ENCODE results near the gene CD38.

CD38 gene

DNA sequence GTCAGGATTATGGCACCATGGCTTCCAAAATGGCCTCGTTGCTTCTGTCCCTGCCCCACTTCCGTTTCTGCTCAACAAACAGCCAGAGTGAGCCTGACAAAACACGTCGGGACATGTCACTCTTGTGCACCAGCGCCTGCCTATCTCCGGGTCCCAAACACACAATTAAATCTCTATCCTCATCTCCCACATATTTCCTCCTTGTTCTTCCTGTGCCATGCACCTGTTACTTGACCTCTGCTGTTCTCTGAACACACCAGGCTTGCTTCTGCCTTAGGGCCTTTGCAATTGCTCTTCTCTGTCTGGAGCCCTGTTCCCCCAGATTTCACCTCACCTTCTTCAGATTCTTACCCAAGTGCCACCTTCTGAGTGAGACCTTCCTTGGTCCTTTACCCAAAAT is 12.7 kb upstream of the CD38 start:
- DNase-seq, result peak in 2 of 6 experiments; percentile 18 to 47

DNA sequence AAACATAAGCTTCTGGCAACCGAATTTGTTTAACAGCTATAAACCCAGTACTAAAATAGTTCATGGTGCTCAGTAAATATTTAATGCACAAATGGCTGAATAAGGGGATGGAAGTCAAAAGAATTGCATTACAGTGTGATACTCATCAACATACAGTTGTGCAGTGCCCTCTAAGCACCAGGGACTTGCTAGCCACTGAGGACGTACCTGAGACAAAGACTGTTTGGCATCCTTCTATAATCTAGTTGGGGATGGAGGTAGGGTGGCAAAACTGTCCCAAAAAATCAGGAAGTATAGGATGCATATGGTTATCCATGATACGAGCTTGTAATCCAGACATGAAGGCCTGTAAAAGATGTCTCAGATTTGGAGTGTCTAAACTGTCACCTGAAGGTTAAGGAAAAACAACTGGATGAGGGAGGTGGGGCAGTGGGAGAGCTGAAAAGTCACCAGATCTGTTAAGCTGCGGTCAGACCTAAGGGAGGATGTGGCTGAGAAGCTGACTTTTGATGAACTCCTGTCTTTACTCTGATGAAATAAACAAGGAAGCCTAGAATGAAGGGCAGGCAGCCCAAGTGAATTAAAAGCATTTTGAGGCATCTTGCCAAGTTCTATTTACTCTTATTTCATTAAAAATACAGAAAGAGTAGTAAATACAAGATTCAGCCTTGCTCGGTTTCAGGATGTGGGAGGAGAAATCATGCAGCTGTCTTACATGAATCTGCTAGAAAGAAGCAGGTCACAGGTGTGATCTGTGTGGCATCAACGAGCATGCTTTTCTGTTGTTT is 12.0 kb upstream of the CD38 start:
- DNase-seq, result peak; percentile 10 to 83 (median 62)

DNA sequence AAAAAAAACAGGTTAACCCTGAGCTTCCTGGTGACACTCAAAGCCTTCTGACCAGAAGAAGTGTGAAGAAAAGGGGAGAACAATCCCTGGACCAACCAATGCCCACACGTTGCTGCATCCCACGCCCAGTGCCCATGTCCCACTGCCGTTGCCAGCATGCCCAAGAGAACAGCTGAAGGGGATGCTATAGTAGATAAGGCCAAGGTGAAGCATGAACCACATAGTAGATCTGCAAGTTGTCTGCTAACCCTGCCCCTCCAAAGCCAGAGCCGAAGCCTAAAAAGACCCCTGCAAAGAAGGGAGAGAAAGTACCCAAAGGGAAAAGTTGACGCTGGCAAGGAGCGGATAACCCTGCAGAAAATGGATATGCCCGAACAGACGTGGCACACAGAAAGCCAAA is 11.3 kb upstream of the CD38 start:
- DNase-seq, result no peak

GRCh38 chr4:15769202-15769601 is 8.9 kb upstream of the CD38 start:
- DNase-seq, result no peak

GRCh38 chr4:15771216-15772058 is 6.7 kb upstream of the CD38 start:
- no peak for DNase-seq

GRCh38 chr4:15774020-15774420 is 4.1 kb upstream of the CD38 start:
- DNase-seq, result no peak

DNA sequence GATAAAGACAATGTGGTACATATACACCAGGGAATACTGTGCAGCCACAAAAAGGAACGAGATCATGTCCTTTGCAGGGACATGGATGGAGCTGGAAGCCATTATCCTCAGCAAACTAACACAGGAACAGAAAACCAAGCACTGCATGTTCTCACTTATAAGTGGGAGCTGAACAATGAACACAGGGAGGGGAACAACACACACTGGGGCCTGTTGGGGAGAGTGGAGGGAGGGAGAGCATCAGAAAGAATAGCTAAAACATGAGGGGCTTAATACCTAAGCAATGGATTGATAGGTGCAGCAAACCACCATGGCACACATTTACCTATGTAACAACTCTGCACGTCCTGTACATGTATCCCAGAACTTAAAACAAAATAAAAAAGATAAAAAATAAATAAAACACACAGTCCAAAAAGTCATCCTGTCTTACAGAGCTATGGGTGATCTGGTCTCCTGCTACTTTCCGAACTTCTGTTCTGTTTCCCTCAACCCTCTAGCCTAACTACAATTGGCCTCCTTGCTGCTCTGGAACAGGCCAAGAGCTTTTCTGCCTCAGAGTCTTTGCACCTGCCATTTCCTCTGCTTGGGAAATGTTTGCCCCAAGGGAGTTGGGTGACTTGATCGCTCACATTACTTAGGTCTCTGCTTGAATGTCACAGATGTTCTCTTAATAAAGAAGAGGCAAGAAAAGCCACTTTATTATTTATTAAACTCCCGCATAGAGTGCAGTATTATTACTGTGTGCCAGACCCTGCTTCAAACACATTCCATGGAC is 1.1 kb upstream of the CD38 start:
- DNase-seq, result no peak

DNA sequence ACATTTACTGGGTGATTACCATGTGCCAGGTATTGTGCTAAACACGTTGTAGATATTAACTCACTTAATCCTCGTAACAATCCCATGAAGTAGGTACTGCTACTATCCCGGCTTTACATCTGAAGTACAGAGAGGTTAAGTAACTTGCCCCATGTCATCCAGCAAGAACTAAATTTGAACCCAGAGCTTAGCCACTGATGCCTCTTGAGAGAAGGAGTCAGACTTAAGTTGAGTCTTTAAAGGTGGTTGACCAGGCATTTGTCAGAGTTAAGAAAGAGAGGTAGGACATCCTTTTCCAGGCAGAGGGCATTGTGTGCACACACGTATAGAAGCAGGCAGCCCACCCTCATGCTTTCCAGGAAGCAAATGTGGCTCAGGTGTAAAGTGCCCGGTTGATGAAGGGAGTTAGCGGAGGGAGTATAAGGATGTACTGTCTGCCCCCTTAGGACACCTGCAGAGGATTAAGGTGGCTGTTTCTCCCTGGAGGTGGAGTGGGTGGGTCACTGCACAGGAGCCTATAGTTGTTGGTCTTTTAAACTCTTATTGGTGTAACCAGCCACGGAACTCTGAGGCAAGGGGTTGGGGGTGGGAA is 335 bp upstream of the CD38 start:
- DNase-seq, result peak in 1 of 6 experiments; percentile 13

- DNase-seq, result peak in 1 of 6 experiments; percentile 36
Observed at GRCh38 chr4:15779306-15779705, 1.2 kb downstream of the CD38 start.

DNA sequence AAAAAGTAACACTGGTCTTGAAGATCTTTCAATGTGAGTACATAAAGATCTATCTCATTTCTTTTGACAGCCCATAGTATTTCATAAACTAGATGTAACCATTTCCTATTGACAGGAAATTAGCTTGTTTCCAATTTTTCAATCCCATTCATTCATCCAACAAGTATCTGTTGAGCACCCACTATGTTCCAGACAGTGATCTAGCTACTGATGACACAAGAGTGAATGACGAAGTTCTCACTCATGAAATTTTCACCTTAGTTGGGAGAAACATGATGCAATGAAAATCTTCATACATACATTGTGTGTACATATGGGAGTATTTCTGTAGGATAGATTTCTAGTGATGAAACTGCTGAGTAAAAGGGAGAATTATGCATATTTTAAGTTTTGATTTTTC is 1.7 kb downstream of the CD38 start:
- no peak for DNase-seq

- no peak for DNase-seq
Observed at GRCh38 chr4:15781427-15782095, 3.4 kb downstream of the CD38 start.

- no peak for DNase-seq
Observed at GRCh38 chr4:15783676-15784075, 5.5 kb downstream of the CD38 start.

- no peak for DNase-seq
Observed at GRCh38 chr4:15784959-15785634, 7.0 kb downstream of the CD38 start.

GRCh38 chr4:15786743-15787142 is 8.6 kb downstream of the CD38 start:
- DNase-seq, result no peak

DNA sequence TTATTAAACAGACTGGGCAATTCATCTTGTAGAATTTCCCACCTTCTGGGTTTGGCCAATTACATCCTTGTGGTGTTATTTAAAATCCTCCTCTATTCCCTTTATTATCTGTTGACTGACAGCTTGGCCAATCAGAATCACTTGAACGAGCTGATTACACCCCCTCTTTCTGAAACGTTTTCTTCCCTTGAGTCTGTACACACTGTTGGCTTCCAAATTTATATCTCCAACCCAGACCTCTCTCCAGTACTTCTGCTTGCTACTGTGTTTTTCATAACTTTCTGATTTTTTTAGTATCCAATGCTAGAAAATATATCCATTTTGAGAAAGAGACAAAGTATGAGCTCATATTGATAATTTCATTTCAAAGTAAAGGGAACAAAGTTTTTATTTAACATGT is 14.8 kb downstream of the CD38 start:
- DNase-seq, result no peak

DNA sequence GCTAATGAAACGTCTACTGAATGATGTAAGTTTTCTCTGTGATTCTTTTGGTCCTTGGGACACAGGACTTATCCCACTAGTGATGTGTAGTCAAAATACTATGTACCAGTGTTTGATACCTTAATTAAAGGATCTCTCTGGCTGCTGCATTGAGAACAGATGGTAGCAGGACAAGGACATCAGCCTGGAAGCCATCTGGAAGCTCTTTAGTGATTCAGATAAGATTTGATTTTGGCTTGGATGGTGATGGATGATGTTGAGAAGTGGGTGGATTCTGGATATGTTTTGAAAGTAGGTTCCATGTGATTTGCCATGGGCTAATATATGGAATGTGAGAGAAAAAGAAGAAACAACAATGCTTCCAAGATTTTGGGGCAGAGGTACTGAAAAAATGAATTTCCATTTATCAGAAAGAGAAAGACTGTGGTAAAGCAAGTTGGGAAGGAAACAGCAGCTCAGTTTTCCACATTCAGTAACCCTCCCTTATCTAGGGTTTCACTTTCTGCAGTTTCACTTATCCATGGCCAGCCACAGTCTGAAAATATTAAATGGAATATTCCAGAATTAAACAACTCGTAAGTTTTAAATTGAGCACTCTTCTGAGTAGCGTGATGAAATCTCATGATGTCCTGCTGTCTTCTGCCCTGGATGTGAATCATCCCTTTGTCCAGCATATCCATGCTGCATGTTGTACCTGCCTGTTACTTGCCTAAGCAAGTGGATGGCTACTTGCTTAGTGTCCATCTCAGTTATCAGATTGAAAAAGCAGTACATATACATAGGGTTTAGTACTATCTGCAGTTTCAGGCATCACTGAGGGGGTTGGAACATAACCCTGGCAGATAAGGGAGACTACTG is 15.6 kb downstream of the CD38 start:
- no peak for DNase-seq

DNA sequence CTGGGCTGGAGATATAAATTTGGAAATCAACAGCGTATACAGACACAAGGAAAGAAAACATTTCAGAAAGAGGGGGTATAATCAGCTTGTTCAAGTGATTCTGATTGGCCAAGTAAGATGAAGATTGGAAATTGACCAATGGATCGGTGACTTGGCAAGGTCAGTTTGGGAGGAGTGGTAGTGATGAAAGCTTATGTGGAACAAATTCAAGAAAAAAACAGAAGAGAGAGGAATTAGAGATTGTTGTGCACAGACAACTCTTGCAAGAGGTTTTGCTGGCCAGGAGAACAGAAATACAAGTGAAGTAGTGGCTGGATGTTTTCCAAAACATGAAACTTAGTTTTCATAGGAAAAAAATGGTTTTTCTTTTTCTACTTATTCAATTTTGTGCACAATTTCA is 16.3 kb downstream of the CD38 start:
- no peak for DNase-seq

DNA sequence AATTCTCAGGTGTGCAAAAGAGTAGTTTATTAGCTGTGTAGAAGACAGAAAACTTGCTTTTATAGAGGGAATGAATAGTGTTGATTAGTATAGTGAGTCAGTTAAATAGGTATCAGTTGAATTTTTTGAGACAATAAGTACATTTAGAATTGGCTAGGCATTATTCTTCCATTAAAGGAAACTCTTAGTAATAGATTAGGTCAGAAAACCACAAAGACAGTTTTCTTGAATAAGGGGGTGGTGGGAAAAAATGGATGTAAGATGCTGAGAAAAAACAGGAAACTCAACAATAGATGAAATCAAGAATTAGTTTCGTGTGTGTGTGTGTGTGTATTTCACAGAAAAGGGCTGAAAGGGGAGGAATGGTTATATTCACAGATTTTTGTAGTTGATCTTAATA is 16.8 kb downstream of the CD38 start:
- no peak for DNase-seq

- no peak for DNase-seq
Observed at GRCh38 chr4:15797320-15797719, 19.2 kb downstream of the CD38 start.

DNA sequence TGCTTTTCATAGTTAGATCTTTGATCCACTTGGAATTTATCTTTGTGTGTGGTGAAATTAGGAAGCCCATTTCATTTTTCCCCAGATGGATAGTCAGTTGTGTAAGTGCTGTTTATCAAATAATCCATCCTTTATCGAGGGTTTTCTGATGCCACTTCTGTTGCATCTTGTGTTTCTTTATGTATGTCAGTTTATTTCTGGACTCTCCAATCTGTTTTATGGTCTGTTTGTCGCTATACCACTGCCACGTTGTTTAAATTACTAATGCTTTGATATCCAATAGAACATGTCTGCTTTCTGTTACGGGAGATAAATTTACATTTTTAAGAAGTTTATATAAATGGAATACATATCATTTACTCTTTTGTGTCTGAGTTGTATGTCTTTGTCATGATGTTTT is 21.0 kb downstream of the CD38 start:
- no peak for DNase-seq

DNA sequence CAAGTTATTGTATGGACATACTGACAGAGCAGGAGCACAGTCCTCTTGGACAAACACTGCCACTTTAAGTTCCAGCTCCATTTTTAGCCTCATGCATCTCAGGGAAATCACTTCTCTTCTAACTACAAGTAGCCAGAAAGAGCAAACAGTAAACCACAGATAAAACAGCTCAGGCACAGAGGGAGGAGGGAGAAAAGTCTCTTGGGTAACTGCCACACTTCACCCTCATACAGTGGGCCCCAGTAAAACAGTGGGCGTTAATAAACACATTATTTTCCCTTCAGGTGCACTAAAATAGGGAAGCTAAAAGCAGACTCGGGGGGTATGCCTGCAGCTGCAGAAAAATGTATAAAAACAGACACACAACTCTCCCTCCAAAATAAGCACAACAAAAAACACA is 21.6 kb downstream of the CD38 start:
- no peak for DNase-seq

Measured in stimulated activated naive CD4-positive, alpha-beta T cell (primary cell).